Right lobe of liver (tissue), 4 donors: ENCODE data around the gene PRM2.

Source experiments
- CTCF ChIP-seq, 4 donors: fragments of 200-600 bp in 3 of 4; fragments of 450-650 bp in 1 of 4; IDR thresholded peaks; one replicate each; pipeline versions ENCODE4 v1.5.1 to v1.8.0; 2016 to 2022; ENCODE audit warnings: antibody characterized with exemption in 4 of 4, mild to moderate bottlenecking in 2 of 4
- POLR2A ChIP-seq: fragments of 450-650 bp; IDR thresholded peaks from one replicate; pipeline ENCODE4 v1.6.1; 2017; ENCODE audit warnings: antibody characterized with exemption, mild to moderate bottlenecking
- donor health status: DM: no; HTN: no; CAD: no.
- donor health status: DM: no; HTN: no; CAD: no.
- donor health status: DM: no; HTN: yes; CAD: no.

DNA sequence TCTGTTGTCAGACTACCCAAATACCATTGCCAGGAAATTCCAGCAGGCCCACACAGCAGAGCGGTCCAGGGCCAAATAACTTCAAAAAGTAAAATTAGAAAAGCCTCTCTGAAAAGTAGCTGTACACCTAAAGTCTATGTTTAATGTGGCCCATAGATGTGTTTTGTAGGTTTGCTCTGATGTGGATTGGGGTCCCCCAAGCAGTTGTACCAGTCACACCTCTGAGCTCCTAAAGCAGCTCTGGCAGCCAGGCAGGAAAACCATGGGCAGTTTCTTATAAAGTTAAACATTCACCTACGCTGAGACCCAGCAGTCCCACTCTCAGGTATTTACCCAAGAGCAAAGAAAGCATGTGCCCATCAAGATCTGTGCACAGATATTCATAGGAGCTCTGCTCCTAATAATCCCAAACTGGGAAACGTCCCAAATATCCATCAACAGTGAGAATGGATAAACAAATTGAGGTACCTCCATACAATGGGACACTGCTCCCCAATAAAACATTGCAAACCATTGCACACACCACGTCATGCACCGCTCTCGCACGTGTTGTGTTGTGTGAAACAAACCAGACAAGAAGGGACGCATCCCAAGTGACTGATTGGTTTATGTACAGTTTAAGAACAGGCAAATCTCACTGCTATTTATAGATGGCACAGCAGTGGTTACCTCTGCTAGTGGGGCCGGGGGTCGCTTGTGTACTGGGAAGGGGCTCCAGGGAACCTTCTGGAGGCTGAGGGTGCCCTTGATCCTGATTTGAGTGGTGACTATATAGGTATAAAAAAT, 20.6 kb upstream of the PRM2 start:
- TF ChIP-seq POLR2A (no peak), CTCF (IDR thresholded peaks at IDR 0.05) (no peak)
